HG02943 (cell line): Measurements from ENCODE around the gene STARD5.
A peak's percentile ranks its signal among the peaks of the same experiment; 100 is the strongest.

ENCODE experiments used
- ATAC-seq: cut with Tn5 transposase; IDR thresholded peaks from one replicate; pipeline ENCODE4 v1.9.1; 2021; ENCODE audit warnings: mild to moderate bottlenecking, low read depth, moderate library complexity; ENCODE audit not compliant: unreplicated experiment

Gene STARD5

GRCh38 chr15:81278306-81279029 is 45.5 kb downstream of the STARD5 start:
- no peak for ATAC-seq

- no peak for ATAC-seq
Measured at GRCh38 chr15:81277851-81278250, 46.1 kb downstream of the STARD5 start.

GRCh38 chr15:81276967-81277366 is 47.0 kb downstream of the STARD5 start:
- ATAC-seq = no peak

GRCh38 chr15:81275711-81276392 is 48.1 kb downstream of the STARD5 start:
- ATAC-seq = no peak

GRCh38 chr15:81274931-81275707 is 48.8 kb downstream of the STARD5 start:
- ATAC-seq = peak; percentile 74

- no peak for ATAC-seq
Measured at GRCh38 chr15:81274255-81274654, 49.7 kb downstream of the STARD5 start.

GRCh38 chr15:81273855-81274254 is 50.1 kb downstream of the STARD5 start:
- no peak for ATAC-seq

GRCh38 chr15:81273200-81273599 is 50.7 kb downstream of the STARD5 start:
- no peak for ATAC-seq

- no peak for ATAC-seq
Measured at GRCh38 chr15:81271761-81272644, 51.9 kb downstream of the STARD5 start.

GRCh38 chr15:81270781-81271491 is 53.0 kb downstream of the STARD5 start:
- no peak for ATAC-seq

- no peak for ATAC-seq
Measured at GRCh38 chr15:81270188-81270587, 53.8 kb downstream of the STARD5 start.

GRCh38 chr15:81268881-81269601 is 54.9 kb downstream of the STARD5 start:
- no peak for ATAC-seq

- ATAC-seq = no peak
Measured at GRCh38 chr15:81268340-81268739, 55.6 kb downstream of the STARD5 start.

- peak; percentile 80 for ATAC-seq
Measured at GRCh38 chr15:81265944-81266775, 57.8 kb downstream of the STARD5 start.

- ATAC-seq = no peak
Measured at GRCh38 chr15:81265256-81265943, 58.5 kb downstream of the STARD5 start.

GRCh38 chr15:81264072-81264857 is 59.7 kb downstream of the STARD5 start:
- no peak for ATAC-seq

GRCh38 chr15:81263477-81263876 is 60.5 kb downstream of the STARD5 start:
- no peak for ATAC-seq
